GM15510 (cell line): ENCODE data around the gene LYAR.

Experiments
- POLR2A ChIP-seq: IDR thresholded peaks from 3 replicates; pipeline ENCODE4 v1.6.1; 2011; ENCODE audit warnings: borderline replicate concordance; ENCODE audit not compliant: insufficient read length; ENCODE audit errors: extremely low read depth

LYAR gene

DNA sequence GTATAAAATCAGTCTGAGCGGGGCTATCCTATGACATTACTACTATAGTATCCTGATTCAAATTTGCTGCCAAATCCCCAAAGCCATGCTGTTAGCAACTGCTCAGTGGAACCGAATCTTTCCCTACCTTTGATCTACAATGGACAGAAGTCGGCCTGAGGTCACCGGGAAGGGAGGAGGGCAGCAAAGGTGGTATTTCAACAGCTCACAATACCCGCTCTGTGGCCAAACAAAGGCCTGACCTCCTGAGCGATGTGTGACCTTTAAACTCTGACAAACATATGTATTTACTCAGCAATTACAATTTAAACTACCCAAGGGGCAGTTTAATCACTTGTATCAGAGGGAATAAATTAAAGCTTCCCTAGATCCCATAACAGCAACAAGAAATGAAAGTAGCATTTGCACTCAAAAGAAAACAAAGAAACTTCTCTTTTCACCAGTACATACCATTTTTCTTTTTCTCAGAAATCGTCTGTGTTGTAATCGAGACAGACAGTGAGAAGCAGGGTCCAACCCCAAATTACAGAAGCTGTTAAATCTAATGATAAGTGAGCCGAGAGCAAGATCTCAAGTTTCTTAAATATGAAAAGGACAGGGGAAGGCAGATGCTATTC, 30.4 kb downstream of the LYAR start:
- no peak for TF ChIP-seq POLR2A

DNA sequence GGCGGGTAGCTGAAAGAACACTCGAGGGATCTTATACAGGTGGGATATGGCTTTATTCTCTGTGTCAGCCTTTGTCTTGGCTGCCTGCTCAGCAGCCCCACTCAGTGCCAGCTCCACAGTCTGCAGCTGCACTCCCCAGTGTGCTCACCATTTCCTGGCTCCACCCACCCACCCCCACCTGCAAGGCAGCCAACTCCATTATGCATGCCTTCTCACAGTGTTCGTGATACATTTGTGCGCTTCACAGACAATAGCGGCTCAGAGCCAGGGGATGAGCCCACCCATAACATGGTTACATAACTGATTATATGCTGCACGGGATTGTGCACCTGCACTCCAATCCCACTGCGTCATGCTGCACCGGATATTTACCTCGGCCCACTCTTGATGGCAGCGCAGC, 33.2 kb downstream of the LYAR start:
- no peak for TF ChIP-seq POLR2A

DNA sequence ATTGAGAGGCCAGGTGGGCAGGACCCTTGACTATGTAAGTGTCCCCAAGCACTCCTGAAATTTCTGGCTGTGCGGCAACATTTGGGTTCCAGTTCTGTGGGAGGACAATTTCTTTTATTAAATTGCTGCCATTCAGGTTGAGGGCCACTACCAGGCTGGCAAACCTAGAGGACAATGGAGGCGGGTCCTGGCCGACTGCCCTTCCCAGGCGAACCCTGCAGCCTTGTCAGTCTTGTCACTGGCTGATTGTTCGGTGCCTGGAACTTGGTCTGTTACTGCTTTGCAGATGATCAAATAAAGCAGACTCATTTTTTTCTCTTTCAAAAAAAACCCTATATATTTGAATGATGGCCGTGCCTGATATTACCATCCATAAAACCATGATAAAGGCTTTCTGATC, 35.3 kb downstream of the LYAR start:
- TF ChIP-seq POLR2A = no peak

DNA sequence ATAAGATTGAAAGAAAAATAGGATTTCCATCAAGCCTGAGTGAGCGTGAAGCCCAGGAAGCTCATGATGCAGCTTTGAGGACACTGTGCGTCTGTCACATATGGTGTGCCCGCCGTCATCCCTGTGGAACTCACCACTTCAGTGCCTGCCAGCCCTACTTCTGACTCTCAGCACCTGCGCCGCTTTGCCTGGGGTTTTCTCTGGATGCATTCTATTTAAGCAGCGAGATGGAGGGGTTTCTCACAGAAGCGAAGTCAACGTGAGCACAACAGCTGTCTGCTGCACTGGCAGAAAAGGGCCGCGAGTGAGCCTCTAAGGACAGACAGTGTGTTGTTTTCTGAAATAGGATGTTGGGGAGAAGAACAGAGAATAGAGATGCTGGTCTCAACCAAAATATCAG, 35.8 kb downstream of the LYAR start:
- TF ChIP-seq POLR2A = no peak

DNA sequence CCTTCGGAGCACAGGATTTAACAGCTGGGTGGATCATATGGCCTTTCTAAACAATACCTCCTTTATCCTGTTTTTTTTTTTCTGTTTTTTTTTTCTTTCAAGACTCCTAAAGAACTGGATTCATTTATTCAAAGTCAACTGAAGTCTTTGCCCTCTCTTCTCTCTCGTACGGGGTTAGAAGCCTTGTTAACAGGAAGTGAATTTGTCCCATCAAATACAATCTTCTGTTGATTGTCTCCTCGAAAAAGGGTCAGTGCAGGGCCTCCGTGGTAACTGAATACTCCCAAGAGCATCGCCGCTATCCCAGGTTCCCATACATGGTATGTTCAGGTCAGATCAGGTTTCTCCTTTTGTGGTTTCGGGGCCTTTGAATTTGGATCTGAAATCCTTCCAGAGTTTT, 40.1 kb downstream of the LYAR start:
- no peak for TF ChIP-seq POLR2A

DNA sequence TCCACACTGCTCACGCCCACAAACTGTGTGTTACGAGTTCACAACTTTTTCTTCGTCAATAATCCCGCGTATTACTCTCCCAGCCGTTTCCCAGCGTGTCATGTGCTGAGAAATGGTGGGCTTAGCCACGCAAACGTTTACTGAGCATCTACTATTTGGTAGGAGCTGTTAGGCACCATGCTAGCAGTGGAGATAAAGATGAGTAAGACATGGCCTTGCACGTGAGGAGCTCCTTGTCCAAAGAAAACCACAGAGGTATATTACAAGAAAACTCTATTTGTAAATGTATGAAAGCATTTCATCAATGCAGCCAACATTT, 41.1 kb downstream of the LYAR start:
- no peak for TF ChIP-seq POLR2A

DNA sequence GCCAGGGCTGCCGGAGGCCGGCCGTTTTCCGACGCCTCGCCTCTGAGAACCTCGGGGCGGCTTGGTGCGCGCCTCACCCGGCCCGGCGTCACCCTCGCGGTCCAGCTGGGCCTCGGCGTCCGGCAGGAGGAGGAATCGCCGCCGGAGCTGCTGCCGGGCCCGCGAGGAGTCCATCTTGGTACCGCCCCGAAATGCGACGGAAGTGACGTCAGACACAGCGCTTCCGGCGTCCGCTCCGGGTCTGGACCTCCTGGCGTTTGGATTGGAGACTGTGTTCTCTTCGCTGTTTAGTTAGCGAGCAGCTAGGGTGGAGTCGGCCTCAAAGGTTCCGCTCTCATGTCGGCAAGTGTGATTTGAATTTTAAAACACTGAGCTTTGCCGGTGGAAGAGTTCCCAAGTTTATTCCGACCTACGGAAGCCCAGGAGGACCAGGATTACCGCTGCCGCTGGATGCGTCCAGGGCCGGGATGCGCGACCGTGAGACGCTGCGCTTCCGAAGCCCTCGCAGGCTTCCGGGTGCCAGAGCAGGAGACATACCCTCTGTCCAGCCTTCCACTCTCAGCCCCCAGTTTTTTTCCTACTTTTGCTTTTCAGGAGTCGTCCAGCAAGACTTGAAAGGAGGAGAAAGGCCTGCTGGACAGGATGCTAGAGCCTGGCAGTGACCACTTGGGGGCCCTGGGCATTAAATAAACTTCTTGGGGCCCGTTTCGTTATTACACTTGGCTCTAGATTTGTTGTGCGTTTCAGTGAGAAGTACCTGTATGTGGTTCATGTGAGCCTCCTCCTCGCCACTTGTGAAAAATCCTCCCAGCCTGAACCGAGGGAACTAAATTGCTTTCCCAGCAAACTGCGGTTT, 41.7 kb downstream of the LYAR start, which contains the start of gene TMEM128:
TMEM128 (minus strand) TSS at position 195 of the 856 bp plus-strand sequence; CDS start at position 174, 21 bp downstream.
- TF ChIP-seq POLR2A = peak; percentile 91

DNA sequence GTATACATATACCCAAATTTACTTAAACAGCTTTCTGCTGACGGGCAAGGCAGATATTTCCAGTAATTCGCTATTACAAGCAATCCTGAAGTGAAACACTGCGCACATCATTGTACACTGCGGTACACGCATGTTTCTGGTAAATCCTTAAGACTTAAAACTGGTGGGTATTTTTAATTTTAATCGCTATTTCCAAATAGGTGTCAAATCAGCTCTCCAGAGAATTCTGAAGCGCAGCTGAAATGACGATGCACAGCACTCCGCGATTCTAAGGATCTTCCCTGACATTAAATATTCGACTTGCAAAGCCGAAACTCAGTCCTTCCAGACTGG, 42.3 kb downstream of the LYAR start:
- no peak for TF ChIP-seq POLR2A

DNA sequence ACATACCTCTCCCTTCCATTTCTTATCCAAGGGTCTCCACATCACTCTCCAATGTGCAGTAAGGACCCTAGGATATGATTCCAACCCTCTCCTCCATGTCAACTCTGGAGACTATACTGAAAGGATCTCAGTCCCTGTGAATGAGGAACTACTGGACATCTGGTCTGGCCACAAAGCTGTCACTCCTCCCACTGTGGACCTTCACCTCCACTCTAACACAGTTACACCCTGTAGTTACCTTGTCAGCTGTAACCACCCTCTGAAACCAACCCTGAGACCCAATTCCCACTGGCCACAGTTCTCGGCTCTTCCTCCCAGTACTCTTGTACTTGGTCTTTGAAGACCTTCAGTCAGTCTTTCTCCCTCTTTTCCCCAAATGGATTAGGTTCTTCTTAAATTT, 44.8 kb downstream of the LYAR start:
- no peak for TF ChIP-seq POLR2A

DNA sequence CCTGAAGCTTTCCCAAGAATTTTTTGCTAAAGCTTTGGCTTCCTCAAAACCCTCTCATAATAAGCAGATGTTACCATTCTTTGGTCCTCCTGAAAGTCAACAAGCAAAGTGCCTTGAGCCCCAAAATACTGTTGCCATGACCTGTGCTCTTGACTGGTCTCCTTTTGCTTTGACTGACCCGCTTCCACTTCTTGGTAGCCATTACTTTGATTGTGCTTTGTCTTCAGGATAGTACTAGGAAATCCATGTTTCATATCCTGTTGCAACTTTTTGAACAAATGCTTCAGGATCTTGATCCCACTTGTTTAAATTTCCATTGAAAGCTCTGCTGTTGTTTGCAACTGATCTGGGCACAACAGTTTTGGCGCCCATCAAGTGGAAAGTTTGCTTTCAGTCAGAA, 56.3 kb downstream of the LYAR start:
- no peak for TF ChIP-seq POLR2A

DNA sequence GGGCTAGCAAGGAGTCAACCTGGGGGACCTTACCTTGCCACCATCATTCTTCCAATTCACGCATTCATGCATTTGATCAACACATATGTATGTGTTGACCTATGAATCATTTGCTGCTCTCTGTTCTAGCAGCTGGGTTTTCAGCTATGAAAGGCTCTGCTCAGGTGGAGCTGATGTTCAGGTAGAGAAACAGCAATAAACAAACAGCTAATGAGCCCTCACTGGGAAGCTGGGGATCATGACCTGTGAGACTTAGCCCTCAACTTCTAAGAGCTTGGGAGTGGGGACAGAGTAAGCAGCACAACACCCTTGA, 61.6 kb downstream of the LYAR start:
- TF ChIP-seq POLR2A = no peak

DNA sequence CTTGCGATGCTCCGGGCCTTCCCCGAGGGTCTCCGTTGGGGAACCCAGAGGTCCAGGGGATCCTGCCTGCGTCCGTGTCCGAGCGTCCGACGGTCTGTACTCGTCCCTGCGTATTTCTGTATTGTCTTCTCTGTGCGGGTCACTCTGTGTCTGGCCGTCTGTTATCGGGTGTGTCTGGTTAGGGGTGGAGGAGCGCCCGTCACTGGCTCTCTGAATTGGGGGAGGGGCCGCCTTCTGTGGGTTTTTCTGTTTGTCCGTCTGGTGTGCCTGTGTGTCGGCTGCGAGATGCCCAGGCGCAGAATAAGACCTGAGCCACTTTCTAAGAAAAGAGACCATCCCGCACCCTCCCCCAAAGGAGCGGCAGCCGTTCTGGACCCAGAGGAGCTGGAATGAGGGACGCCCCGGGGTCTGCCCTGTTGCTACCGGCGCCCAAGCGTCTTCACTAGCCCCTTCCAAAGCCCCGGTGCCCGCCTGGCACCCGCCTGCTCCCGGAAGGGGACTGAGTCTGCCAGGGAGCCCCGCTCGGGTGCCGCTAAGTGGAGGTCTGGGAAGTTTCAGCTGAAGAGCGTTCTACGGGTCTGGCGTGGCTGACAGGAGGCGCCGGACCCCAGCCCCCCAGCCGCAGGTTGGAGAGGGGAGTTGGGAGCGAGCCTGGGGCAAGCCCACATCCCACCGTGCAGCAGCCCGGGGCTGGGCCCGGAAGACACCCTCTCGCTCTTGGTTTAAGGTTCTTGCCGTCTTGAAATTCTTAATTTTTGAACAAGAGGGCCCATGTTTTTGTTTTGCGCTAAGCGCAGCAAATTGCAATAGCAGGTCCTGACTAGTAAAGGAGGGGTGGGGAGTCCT, 62.2 kb downstream of the LYAR start:
- TF ChIP-seq POLR2A = no peak

DNA sequence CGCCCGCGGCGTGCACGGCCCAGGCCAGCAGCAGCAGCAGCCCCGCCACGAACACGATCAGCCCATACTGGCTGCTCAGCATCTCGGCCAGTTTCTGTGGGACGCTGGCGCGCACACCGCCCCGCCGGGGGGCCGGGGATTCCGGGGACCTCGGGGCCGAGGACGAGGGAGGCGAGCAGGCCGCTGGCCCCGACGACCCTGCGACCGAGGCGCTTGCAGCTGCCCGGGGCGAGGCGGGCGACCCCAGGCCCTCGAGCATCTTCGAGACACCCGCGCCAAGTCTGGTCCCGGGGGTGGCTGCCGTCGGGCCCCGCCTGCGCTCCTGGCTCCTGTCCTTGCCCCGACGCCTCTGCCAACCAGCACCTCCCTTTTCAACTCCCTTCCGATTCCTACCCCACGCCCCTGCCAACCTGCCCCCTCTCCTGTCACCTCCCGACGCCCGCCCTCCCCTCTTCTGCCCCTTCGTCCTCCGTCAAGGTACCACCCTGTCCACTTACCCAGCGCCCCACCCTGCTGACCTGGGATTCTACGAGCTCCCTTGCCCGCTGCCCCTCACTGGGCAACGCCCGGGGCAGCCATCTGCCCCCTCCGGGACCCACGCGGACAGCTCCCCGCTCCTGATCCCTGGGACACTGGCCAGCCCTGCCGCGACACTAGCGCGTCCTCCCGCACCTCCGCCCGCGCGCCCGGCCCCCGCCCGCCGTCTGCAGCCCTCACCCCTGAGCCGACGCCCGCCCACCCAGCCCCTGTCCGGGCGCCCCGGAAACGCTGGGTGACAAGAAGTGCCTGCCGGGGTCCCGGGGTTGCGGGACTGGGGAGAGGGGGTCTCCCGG, 63.1 kb downstream of the LYAR start, which contains the start of gene OTOP1:
OTOP1 (minus strand) TSS at position 324 of the 833 bp plus-strand sequence; CDS start at position 259, 65 bp downstream.
- TF ChIP-seq POLR2A = no peak

DNA sequence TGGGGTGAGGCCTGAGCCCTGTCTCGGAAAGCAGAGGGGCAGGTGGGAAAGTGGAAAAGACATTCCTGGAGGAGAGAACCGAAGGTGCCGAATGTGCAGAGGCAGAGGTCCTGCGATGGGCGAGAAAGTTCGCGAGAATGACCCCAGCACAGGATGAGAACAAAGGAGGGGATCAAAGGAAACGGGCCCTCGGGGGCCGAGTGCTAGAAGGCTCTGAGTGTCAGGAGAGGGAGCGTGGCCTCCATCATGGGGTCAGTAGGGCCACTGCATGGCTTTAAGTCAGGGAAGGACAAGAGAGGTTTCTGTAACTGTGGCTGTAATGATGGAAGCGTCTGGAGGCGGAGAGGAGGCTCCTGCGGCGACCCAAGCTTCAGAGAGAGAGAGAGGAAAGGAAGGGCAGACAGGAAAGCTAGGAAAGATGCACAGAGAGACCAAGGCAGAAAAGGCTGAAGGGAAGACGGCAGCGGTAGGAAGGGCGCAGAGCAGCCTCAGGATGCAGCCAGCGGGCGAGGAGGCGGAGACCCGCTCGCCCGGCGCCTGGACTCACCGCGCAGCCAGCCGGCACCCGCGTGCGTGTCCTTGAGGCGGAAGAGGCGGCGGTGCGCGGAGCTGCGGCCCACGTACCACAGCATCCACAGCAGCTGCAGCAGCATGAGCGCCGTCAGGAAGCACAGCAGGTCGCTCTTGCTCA, 63.9 kb downstream of the LYAR start:
- no peak for TF ChIP-seq POLR2A
